ENCODE measurements around the gene GRID2IP.
"Not testable (repeated sequence)": the region's sequence is repeated elsewhere in the genome, so short reads cannot be mapped to it uniquely, and the experiment has no call there.

DNA sequence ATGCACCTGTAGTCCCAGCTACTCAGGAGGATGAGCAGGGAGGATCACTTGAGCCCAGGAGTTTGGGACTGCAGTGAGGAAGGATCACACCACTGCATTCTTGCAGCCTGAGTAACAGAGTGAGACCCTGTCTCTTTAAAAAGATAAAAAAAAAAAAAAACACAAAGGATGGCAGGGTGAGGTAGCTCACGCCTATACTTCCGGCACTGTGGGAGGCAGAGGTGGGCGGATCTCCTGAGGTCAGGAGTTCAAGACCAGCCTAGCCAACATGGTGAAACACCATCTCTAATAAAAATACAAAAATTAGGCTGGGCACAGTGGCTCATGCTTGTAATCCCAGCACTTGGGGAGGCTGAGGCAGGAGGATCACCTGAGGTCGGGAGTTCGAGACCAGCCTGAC is 87.7 kb downstream of the GRID2IP start:
- TF ChIP-seq, protein P1, sequence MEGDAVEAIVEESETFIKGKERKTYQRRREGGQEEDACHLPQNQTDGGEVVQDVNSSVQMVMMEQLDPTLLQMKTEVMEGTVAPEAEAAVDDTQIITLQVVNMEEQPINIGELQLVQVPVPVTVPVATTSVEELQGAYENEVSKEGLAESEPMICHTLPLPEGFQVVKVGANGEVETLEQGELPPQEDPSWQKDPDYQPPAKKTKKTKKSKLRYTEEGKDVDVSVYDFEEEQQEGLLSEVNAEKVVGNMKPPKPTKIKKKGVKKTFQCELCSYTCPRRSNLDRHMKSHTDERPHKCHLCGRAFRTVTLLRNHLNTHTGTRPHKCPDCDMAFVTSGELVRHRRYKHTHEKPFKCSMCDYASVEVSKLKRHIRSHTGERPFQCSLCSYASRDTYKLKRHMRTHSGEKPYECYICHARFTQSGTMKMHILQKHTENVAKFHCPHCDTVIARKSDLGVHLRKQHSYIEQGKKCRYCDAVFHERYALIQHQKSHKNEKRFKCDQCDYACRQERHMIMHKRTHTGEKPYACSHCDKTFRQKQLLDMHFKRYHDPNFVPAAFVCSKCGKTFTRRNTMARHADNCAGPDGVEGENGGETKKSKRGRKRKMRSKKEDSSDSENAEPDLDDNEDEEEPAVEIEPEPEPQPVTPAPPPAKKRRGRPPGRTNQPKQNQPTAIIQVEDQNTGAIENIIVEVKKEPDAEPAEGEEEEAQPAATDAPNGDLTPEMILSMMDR (optimal IDR thresholded peaks at IDR 0.05 in 1 of 3, IDR thresholded peaks at IDR 0.05 in 1 of 3, conservative IDR thresholded peaks at IDR 0.05 in 1 of 3; ENCODE audit: extremely low read depth in 1 of 3, insufficient read depth in 2 of 3, low read length in 3 of 3) = not testable (repeated sequence)
- TF ChIP-seq EZH2 (IDR thresholded peaks at IDR 0.05; ENCODE audit: low read length) = not testable (repeated sequence)

Data from keratinocyte (primary cell).